ENCODE results near the gene B4GALNT3. TPM values are rescaled to one million over a fixed set of nuclear protein-coding genes. Genes with fewer than 3 reads are reported as not detected.

B4GALNT3 gene
- total RNA-seq, 4 donors from 2014 or later, result under 0.01 to 0.80 (median 0.36) TPM

DNA sequence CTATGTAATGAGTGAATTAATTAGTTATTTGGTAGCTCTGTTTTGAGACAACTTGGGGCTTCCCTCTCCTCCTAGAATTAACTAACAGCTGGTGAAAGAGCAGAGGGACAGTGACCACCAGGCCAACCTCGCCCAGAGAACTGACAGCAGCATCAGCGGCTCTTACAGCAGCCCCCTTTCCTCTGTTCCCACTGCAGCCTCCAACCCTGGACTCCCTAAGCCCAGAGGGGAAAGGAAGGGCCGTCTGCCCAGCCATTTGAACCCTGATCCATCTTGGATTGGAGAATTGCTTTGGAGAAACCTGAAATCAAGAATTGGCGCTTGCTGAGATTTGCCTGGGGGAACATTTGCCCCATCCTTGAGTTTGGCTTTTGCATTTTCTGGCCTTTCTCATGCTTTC is 45.5 kb downstream of the B4GALNT3 start:
- peaks cover 0 to 26% (median 2%) of the 10 kb centered on the region in 4 donors for H3K4me1 ChIP-seq
- no peaks in the 10 kb centered on the region for H3K9me3 ChIP-seq
- TF ChIP-seq POLR2AphosphoS5 (IDR thresholded peaks at IDR 0.05) (no peak), POLR2A (IDR thresholded peaks at IDR 0.05; ENCODE audit: low read depth) (no peak), EP300 (IDR thresholded peaks at IDR 0.05) (no peak)
- TF ChIP-seq, protein P1, sequence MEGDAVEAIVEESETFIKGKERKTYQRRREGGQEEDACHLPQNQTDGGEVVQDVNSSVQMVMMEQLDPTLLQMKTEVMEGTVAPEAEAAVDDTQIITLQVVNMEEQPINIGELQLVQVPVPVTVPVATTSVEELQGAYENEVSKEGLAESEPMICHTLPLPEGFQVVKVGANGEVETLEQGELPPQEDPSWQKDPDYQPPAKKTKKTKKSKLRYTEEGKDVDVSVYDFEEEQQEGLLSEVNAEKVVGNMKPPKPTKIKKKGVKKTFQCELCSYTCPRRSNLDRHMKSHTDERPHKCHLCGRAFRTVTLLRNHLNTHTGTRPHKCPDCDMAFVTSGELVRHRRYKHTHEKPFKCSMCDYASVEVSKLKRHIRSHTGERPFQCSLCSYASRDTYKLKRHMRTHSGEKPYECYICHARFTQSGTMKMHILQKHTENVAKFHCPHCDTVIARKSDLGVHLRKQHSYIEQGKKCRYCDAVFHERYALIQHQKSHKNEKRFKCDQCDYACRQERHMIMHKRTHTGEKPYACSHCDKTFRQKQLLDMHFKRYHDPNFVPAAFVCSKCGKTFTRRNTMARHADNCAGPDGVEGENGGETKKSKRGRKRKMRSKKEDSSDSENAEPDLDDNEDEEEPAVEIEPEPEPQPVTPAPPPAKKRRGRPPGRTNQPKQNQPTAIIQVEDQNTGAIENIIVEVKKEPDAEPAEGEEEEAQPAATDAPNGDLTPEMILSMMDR (IDR thresholded peaks at IDR 0.05), result no peak
- peaks cover 0 to 19% (median 2%) of the 10 kb centered on the region in 4 donors for H3K27me3 ChIP-seq
- intact Hi-C loops (cut with DNase I), result no loop called here
- 94% methylated on average over 4 of the region's 4 CpGs for WGBS
- no peak for DNase-seq (ENCODE audit: extremely low spot score)
- H3K27ac ChIP-seq (replicated peaks in 1 of 4), result no peak overlapping the region
- no peak overlapping the region for H3K4me3 ChIP-seq
- no peaks in the 10 kb centered on the region for H3K36me3 ChIP-seq

DNA sequence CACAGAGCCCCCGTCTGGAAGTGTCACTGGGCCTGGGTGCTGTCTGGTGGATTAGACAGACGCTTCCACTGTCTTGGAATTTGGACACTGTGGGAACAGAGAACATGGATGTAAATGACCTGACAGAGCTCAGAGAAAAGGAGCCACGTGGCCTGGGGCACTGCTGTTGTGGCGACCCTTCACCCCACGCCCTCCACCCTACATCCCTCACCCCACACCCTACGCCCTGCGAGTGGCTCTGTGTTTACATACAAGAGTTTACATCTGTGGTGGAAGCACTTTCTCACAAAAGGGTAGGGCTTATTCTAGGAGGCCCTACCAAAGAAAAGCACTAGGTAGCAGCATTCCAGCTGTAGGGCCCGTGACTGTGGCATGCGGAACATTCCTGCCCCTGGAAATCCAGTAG is 47.7 kb downstream of the B4GALNT3 start:
- WGBS, result 74% methylated on average over 9 of the region's 9 CpGs
- Histone ChIP-seq H3K9me3 (no peaks in the 10 kb centered on the region), H3K36me3 (no peaks in the 10 kb centered on the region), H3K27me3 (peaks cover 0 to 19% (median 2%) of the 10 kb centered on the region in 4 donors), H3K4me3 (no peak overlapping the region), H3K4me1 (peaks cover 0 to 24% (median 2%) of the 10 kb centered on the region in 4 donors), H3K27ac (replicated peaks in 1 of 4) (no peak overlapping the region)
- intact Hi-C loops (cut with DNase I), result no loop called here
- TF ChIP-seq, protein P1 (IDR thresholded peaks at IDR 0.05), result no peak
- TF ChIP-seq POLR2A (IDR thresholded peaks at IDR 0.05; ENCODE audit: low read depth), result no peak
- TF ChIP-seq EP300 (IDR thresholded peaks at IDR 0.05), result no peak
- no peak for TF ChIP-seq POLR2AphosphoS5 (IDR thresholded peaks at IDR 0.05)
- DNase-seq (ENCODE audit: extremely low spot score), result no peak

DNA sequence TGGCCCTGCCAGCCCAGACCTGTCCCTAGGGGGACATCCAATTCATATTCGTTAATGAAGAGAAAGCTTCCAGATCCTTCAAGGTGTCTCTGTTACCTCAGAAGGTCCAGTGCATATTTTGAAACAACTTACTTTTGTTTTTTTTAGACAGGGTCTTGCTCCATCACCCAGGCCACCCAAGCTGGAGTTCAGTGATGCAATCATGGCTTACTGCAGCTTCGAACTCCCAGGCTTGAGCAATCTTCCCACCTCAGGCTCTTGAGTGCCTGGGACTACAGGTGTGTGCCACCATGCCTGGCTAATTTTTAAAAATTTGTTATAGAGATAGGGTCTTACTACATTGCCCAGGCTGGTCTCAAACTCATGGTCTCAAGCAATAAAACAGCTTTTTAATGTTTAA is 48.4 kb downstream of the B4GALNT3 start:
- 100% methylated on average over 2 of the region's 2 CpGs for WGBS
- Histone ChIP-seq H3K4me1 (peaks cover 0 to 21% (median 2%) of the 10 kb centered on the region in 4 donors), H3K36me3 (no peaks in the 10 kb centered on the region), H3K27ac (replicated peaks in 1 of 4) (no peak overlapping the region), H3K4me3 (no peak overlapping the region), H3K9me3 (no peaks in the 10 kb centered on the region), H3K27me3 (peaks cover 0 to 19% (median 2%) of the 10 kb centered on the region in 4 donors)
- intact Hi-C loops (cut with DNase I), result no loop called here
- TF ChIP-seq, protein P1 (IDR thresholded peaks at IDR 0.05), result no peak
- no peak for TF ChIP-seq POLR2AphosphoS5 (IDR thresholded peaks at IDR 0.05)
- TF ChIP-seq POLR2A (IDR thresholded peaks at IDR 0.05; ENCODE audit: low read depth), result no peak
- no peak for TF ChIP-seq EP300 (IDR thresholded peaks at IDR 0.05)
- no peak for DNase-seq (ENCODE audit: extremely low spot score)

DNA sequence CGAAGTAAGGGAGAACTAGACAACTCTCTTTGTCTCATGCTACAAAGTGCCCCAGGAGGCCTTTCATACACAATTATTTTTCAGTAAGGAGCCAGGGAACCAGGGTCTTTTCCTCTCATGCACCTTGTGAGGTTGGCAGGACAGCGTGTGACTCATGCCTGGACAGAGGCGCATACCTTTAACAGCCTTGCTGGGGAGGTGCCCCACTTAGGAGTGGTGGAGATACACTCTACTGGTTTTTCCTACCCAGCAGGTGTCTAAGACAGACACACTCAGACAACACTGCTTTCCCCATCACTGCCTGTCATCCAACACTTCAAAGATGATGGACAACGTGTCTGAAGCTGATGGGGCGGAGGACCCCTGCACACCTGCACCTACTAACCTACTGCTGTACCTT is 49.1 kb downstream of the B4GALNT3 start:
- H3K27ac ChIP-seq (replicated peaks in 1 of 4), result no peak overlapping the region
- no peak overlapping the region for H3K4me3 ChIP-seq
- H3K36me3 ChIP-seq, result no peaks in the 10 kb centered on the region
- no peak for TF ChIP-seq POLR2AphosphoS5 (IDR thresholded peaks at IDR 0.05)
- no peak for TF ChIP-seq EP300 (IDR thresholded peaks at IDR 0.05)
- TF ChIP-seq POLR2A (IDR thresholded peaks at IDR 0.05; ENCODE audit: low read depth), result no peak
- TF ChIP-seq, protein P1 (IDR thresholded peaks at IDR 0.05), result no peak
- peaks cover 0 to 18% (median 2%) of the 10 kb centered on the region in 4 donors for H3K4me1 ChIP-seq
- peaks cover 0 to 20% (median 2%) of the 10 kb centered on the region in 4 donors for H3K27me3 ChIP-seq
- intact Hi-C loops (cut with DNase I), result no loop called here
- H3K9me3 ChIP-seq, result no peaks in the 10 kb centered on the region
- WGBS, result 79% methylated on average over 5 of the region's 5 CpGs
- DNase-seq (ENCODE audit: extremely low spot score), result no peak

DNA sequence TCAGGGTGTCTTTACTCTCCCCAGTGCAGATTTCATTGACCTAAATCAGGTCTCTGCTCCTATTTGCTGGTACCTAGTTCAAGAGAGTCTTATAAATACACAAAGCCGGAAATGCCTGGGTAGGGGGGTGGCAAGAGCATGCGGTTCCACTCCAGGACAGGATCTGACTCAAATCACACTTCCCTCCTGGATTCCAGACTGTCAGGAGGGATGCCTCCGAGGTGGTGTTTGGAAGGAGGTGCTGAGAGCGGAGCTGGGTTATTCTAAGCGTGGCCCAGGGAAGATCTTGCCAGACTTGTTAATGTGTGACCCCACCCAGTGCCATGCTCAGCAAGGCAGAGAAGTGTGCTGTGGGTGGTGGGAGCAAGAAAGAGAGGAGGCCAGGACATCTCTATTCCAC is 49.8 kb downstream of the B4GALNT3 start:
- Histone ChIP-seq H3K4me3 (no peak overlapping the region), H3K36me3 (no peaks in the 10 kb centered on the region), H3K27ac (replicated peaks in 1 of 4) (no peak overlapping the region), H3K27me3 (peaks cover 0 to 22% (median 2%) of the 10 kb centered on the region in 4 donors), H3K9me3 (no peaks in the 10 kb centered on the region), H3K4me1 (peaks cover 0 to 18% (median 2%) of the 10 kb centered on the region in 4 donors)
- no peak for DNase-seq (ENCODE audit: extremely low spot score)
- WGBS, result 32% methylated on average over 5 of the region's 5 CpGs
- TF ChIP-seq POLR2AphosphoS5 (IDR thresholded peaks at IDR 0.05), result no peak
- TF ChIP-seq, protein P1 (IDR thresholded peaks at IDR 0.05), result no peak
- TF ChIP-seq POLR2A (IDR thresholded peaks at IDR 0.05; ENCODE audit: low read depth), result no peak
- TF ChIP-seq EP300 (IDR thresholded peaks at IDR 0.05), result no peak
- intact Hi-C loops (cut with DNase I), result no loop called here
